SIG-M5 (cell line): Measurements from ENCODE around the gene ZBTB4.

ENCODE experiments used
- DNase-seq: peaks from one replicate; lab custom pipeline; 2025; lab: John Stamatoyannopoulos, UW

ZBTB4 gene

GRCh38 chr17:7468804-7469389, 10.5 kb downstream of the ZBTB4 start:
- DNase-seq = no peak

GRCh38 chr17:7468290-7468689, 11.1 kb downstream of the ZBTB4 start:
- no peak for DNase-seq

- no peak for DNase-seq
Measured at GRCh38 chr17:7467498-7467897, 11.9 kb downstream of the ZBTB4 start.

GRCh38 chr17:7466639-7467341, 12.6 kb downstream of the ZBTB4 start:
- DNase-seq = no peak

GRCh38 chr17:7466318-7466638, 13.2 kb downstream of the ZBTB4 start:
- no peak for DNase-seq

- DNase-seq = no peak
Measured at GRCh38 chr17:7465597-7466275, 13.7 kb downstream of the ZBTB4 start.

- no peak for DNase-seq
Measured at GRCh38 chr17:7464081-7464480, 15.3 kb downstream of the ZBTB4 start.

- no peak for DNase-seq
Measured at GRCh38 chr17:7463372-7463846, 16.0 kb downstream of the ZBTB4 start.

- no peak for DNase-seq
Measured at GRCh38 chr17:7462474-7463371, 16.7 kb downstream of the ZBTB4 start.

GRCh38 chr17:7460850-7461660, 18.4 kb downstream of the ZBTB4 start:
- no peak for DNase-seq

GRCh38 chr17:7459961-7460545, 19.4 kb downstream of the ZBTB4 start:
- no peak for DNase-seq

GRCh38 chr17:7448461-7448860, 31.0 kb downstream of the ZBTB4 start:
- DNase-seq = no peak

- no peak for DNase-seq
Measured at GRCh38 chr17:7445619-7445968, 33.8 kb downstream of the ZBTB4 start.

- DNase-seq = no peak
Measured at GRCh38 chr17:7444682-7445618, 34.5 kb downstream of the ZBTB4 start, which contains the start of gene CHRNB1. Gene CHRNB1 (plus strand): TSS chr17:7445061. CDS start chr17:7445128, 67 bp downstream.

GRCh38 chr17:7443499-7444485, 35.6 kb downstream of the ZBTB4 start:
- no peak for DNase-seq

- no peak for DNase-seq
Measured at GRCh38 chr17:7442142-7442541, 37.3 kb downstream of the ZBTB4 start.

- no peak for DNase-seq
Measured at GRCh38 chr17:7441266-7441665, 38.2 kb downstream of the ZBTB4 start.

GRCh38 chr17:7440834-7441195, 38.6 kb downstream of the ZBTB4 start:
- no peak for DNase-seq
